ENCODE measurements around the gene CTNNBL1.

DNA sequence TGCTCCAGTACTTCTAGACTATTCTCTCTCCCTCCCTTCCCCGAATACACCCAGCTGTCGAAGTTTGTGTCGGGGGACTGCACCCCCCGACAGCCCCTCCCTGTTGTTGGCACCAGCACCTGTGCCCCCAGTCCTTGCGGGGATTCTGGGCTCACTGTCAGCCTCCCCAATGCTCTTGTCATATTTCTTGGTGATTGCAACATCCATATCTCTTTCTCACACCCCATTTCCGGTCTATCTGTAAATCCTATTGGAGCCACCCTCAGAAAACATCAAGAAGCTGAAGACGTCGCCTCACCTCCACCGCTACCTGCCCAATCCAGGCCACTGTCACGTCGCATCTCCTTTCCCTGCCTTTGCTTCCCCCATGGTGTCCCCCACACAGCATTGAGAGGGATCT is 176.5 kb downstream of the CTNNBL1 start:
- TF ChIP-seq GATA3 (IDR thresholded peaks at IDR 0.05; ENCODE audit: low read depth, low read length) = no peak
- no peak for TF ChIP-seq GATA2 (IDR thresholded peaks at IDR 0.05; ENCODE audit: low read depth, low read length)
